NOMO-1 treated with DMSO at 0.1 percent for 48 hours (cell line): Measurements from ENCODE around the gene PSME4.
"Not testable (repeated sequence)": the region's sequence is repeated elsewhere in the genome, so short reads cannot be mapped to it uniquely, and the experiment has no call there.

ENCODE experiments used
- DNase-seq: peaks from one replicate; lab custom pipeline; 2025; ENCODE audit not compliant: unreplicated experiment; lab: John Stamatoyannopoulos, UW

PSME4 gene

GRCh38 chr2:53843595-53843994 is 127.2 kb downstream of the PSME4 start:
- DNase-seq: no peak

- DNase-seq: no peak
Observed at GRCh38 chr2:53842891-53843290, 127.9 kb downstream of the PSME4 start.

GRCh38 chr2:53841651-53842050 is 129.1 kb downstream of the PSME4 start:
- not testable (repeated sequence) for DNase-seq

DNA sequence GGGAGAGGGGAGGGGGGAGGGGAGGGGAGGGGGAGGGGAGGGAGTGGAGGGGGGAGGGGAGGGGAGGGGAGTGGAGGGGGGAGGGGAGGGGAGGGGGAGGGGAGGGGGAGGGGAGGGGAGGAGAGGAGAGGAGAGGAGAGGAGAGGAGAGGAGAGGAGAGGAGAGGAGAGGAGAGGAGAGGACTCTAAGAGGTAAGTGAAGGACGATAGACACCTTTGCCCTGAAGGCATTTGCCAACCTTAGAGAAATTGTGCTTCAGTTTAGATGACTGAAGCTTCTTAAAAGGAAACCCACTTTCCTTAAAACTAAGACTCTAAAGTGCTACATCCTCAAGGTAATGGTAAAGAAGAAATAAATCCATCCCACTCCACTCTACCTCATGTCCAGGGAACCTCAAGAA is 130.2 kb downstream of the PSME4 start:
- DNase-seq: no peak

DNA sequence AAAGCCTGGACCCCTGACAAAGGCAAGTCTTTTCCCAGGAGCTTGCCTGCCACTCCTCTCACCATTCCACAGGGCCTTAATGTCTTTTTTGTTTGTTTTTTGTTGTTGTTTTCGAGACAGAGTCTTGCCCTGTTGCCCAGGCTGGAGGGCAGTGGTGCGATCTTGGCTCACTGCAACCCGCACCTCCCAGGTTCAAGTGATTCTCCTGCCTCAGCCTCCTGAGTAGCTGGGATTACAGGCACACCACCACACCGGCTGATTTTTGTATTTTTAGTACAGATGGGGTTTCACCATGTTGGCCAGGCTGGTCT is 140.9 kb downstream of the PSME4 start:
- DNase-seq: not testable (repeated sequence)

- no peak for DNase-seq
Observed at GRCh38 chr2:53829273-53829979, 141.4 kb downstream of the PSME4 start.

DNA sequence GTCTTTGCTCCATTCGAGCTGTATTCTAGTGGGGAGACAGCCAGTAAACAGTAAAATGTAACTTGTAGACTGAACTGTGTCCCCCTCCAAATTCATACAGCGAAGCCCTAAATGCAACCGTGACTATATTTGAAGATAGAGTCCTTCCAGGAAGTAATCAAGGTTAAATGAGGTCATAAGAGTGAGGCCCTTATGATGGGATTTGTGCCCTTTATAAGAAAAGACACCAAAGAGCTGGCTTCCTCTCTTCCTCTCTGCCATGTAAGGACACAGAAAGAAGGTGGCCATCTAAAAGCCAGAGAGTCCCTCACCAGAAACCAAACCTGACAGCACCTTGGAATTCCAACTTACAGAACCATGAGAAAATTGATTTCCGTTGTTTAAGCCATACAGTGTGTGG is 142.5 kb downstream of the PSME4 start:
- DNase-seq: no peak

GRCh38 chr2:53827398-53828175 is 143.2 kb downstream of the PSME4 start:
- no peak for DNase-seq

GRCh38 chr2:53826587-53827397 is 144.0 kb downstream of the PSME4 start:
- no peak for DNase-seq

DNA sequence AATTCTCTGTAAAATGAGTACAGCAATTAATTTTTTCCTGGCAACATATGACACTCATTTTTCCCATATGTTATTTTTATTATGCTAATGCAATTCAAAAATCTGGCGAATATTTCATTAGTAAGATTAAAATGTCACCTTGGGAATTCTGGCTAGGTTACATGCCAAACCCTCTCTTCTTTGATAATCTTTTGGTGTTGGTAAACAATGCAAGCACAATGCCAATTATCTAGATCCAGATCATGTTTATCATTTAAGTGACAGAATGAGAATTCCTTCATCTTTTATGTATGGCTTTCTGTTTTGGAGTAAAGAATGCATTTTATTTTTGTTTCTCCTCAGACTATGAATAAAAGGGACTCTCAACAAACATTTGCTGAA is 144.8 kb downstream of the PSME4 start:
- no peak for DNase-seq

- not testable (repeated sequence) for DNase-seq
Observed at GRCh38 chr2:53823639-53824038, 147.2 kb downstream of the PSME4 start.

- no peak for DNase-seq
Observed at GRCh38 chr2:53821810-53822209, 149.0 kb downstream of the PSME4 start.

- DNase-seq: no peak
Observed at GRCh38 chr2:53820711-53821110, 150.1 kb downstream of the PSME4 start.

- no peak for DNase-seq
Observed at GRCh38 chr2:53820048-53820447, 150.7 kb downstream of the PSME4 start.

GRCh38 chr2:53819634-53820033 is 151.2 kb downstream of the PSME4 start:
- DNase-seq: no peak

GRCh38 chr2:53818854-53819435 is 151.8 kb downstream of the PSME4 start:
- no peak for DNase-seq
